GM21381 (cell line): Measurements from ENCODE around the gene OPN1MW2.
"Not testable (repeated sequence)": the region's sequence is repeated elsewhere in the genome, so short reads cannot be mapped to it uniquely, and the experiment has no call there.

Experiments used
- ATAC-seq: cut with Tn5 transposase; IDR thresholded peaks from one replicate; pipeline ENCODE4 v1.9.1; 2021; ENCODE audit warnings: mild to moderate bottlenecking, moderate library complexity; ENCODE audit not compliant: unreplicated experiment

Gene OPN1MW2

GRCh38 chrX:154219456-154219855 is at the start of gene OPN1MW2:
TSS of gene OPN1MW2 (plus strand) at chrX:154219756. CDS start at chrX:154219816, 60 bp downstream.
- not testable (repeated sequence) for ATAC-seq

GRCh38 chrX:154172535-154172943 is 47.0 kb upstream of the OPN1MW2 start:
- ATAC-seq: peak; percentile 81

- ATAC-seq: not testable (repeated sequence)
Measured at GRCh38 chrX:154174356-154174755, 45.2 kb upstream of the OPN1MW2 start.

GRCh38 chrX:154182296-154182695 is 37.3 kb upstream of the OPN1MW2 start, which contains the start of gene OPN1MW:
TSS of gene OPN1MW (plus strand) at chrX:154182596. CDS start at chrX:154182678, 82 bp downstream.
- not testable (repeated sequence) for ATAC-seq

- not testable (repeated sequence) for ATAC-seq
Measured at GRCh38 chrX:154183794-154184193, 35.8 kb upstream of the OPN1MW2 start.

- not testable (repeated sequence) for ATAC-seq
Measured at GRCh38 chrX:154192846-154193245, 26.7 kb upstream of the OPN1MW2 start.

- ATAC-seq: not testable (repeated sequence)
Measured at GRCh38 chrX:154194316-154194715, 25.2 kb upstream of the OPN1MW2 start.

- not testable (repeated sequence) for ATAC-seq
Measured at GRCh38 chrX:154196466-154196865, 23.1 kb upstream of the OPN1MW2 start.

- ATAC-seq: not testable (repeated sequence)
Measured at GRCh38 chrX:154209670-154210418, 9.7 kb upstream of the OPN1MW2 start.

GRCh38 chrX:154211057-154211456 is 8.5 kb upstream of the OPN1MW2 start:
- ATAC-seq: not testable (repeated sequence)

- ATAC-seq: not testable (repeated sequence)
Measured at GRCh38 chrX:154211499-154211898, 8.1 kb upstream of the OPN1MW2 start.

- ATAC-seq: not testable (repeated sequence)
Measured at GRCh38 chrX:154225292-154225691, 5.7 kb downstream of the OPN1MW2 start.

- ATAC-seq: not testable (repeated sequence)
Measured at GRCh38 chrX:154226706-154227105, 7.2 kb downstream of the OPN1MW2 start.

GRCh38 chrX:154231443-154231842 is 11.9 kb downstream of the OPN1MW2 start:
- ATAC-seq: not testable (repeated sequence)

- not testable (repeated sequence) for ATAC-seq
Measured at GRCh38 chrX:154233620-154234019, 14.1 kb downstream of the OPN1MW2 start.

- not testable (repeated sequence) for ATAC-seq
Measured at GRCh38 chrX:154238939-154239559, 19.5 kb downstream of the OPN1MW2 start.

- ATAC-seq: not testable (repeated sequence)
Measured at GRCh38 chrX:154239982-154240503, 20.5 kb downstream of the OPN1MW2 start.

GRCh38 chrX:154247377-154248045 is 28.0 kb downstream of the OPN1MW2 start:
- peak; percentile 80 for ATAC-seq

GRCh38 chrX:154248076-154248475 is 28.5 kb downstream of the OPN1MW2 start:
- not testable (repeated sequence) for ATAC-seq

- not testable (repeated sequence) for ATAC-seq
Measured at GRCh38 chrX:154257282-154257681, 37.7 kb downstream of the OPN1MW2 start, which contains the start of gene OPN1MW3. TSS of gene OPN1MW3 (plus strand) at chrX:154257582. CDS start at chrX:154257620, 38 bp downstream.

GRCh38 chrX:154258711-154259110 is 39.2 kb downstream of the OPN1MW2 start:
- not testable (repeated sequence) for ATAC-seq
